ENCODE measurements around the gene ITIH1. TPM values are rescaled to one million over a fixed set of nuclear protein-coding genes. Genes with fewer than 3 reads are reported as not detected.

The ITIH1 gene
- total RNA-seq, 1 experiment from 2014 or later, result not detected

DNA sequence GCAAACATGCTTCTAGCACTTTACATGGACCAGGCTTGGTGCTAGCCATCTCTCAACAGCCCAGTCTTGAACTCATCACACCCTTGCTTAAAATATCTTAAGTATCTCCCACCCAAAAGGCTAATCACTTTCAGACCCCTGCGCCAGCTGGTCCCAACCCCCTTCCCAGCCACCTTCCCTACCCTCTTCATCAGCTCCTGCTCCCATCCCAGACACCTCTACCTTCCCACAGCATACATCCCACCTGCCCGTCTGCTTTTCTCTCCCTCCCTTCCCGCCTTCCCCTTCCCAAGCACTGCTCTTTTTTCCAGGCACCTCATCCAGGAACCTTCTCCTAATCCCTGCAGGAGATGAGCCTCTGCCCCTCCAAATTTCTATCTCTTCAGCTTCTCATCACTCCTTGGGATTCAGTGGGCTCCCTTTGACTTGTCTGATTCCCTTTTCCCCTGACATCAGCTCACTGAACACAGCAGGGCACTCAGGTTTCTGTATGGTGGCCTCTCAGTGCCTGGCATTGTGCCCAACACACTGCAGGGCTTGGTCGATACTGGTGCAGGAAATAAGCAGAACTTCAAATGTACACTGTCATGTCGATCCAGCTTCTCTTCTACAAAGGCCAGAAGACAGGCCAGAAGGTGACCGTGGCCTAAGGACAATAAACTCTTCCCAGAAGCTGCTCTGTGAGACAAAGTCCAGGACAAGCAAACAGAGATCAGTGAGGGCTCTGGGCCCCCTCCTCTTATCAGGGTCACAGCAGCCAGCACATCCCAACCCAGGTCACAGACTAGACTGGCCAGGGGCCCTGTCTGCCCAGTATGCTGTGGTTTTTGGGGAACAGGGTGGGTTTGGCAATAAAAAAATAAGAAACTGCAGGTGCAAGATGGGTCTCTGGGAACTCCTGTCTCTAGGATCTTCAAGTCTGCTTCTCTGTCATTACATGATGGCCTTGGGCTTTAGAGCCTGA, 2.2 kb upstream of the ITIH1 start:
- Mint-ChIP-seq H3K4me3 (no peak overlapping the region), H3K4me1 (peaks cover 0 to 6% of the 10 kb centered on the region in 2 experiments; a peak in 2 of 4 replicates)
- TF ChIP-seq, protein P1, sequence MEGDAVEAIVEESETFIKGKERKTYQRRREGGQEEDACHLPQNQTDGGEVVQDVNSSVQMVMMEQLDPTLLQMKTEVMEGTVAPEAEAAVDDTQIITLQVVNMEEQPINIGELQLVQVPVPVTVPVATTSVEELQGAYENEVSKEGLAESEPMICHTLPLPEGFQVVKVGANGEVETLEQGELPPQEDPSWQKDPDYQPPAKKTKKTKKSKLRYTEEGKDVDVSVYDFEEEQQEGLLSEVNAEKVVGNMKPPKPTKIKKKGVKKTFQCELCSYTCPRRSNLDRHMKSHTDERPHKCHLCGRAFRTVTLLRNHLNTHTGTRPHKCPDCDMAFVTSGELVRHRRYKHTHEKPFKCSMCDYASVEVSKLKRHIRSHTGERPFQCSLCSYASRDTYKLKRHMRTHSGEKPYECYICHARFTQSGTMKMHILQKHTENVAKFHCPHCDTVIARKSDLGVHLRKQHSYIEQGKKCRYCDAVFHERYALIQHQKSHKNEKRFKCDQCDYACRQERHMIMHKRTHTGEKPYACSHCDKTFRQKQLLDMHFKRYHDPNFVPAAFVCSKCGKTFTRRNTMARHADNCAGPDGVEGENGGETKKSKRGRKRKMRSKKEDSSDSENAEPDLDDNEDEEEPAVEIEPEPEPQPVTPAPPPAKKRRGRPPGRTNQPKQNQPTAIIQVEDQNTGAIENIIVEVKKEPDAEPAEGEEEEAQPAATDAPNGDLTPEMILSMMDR (conservative IDR thresholded peaks at IDR 0.05), result no peak

More for the DNA sequence above, 2.2 kb upstream of the ITIH1 start:
- no peak overlapping the region for H2BK15ac ChIP-seq (ENCODE audit: low read depth, low read length)
- H3K27ac ChIP-seq (ENCODE audit: insufficient read length, low read depth, low read length), result no peak overlapping the region
- H3K4ac ChIP-seq (ENCODE audit: low read depth, low read length), result no peak overlapping the region
- no peak overlapping the region for H3T11ph ChIP-seq (ENCODE audit: low read length)
- no peak overlapping the region for H3K23ac ChIP-seq (ENCODE audit: insufficient read length, low read depth, low read length)
- H3K36me3 Mint-ChIP-seq (ENCODE audit: insufficient read depth in 1 of 3, low read depth in 3 of 3), result no peaks in the 10 kb centered on the region
- H4K5ac ChIP-seq (ENCODE audit: insufficient read length, low read depth, low read length), result no peak overlapping the region
- H2BK20ac ChIP-seq (ENCODE audit: low read depth, low read length, poor library complexity, severe bottlenecking), result no peak overlapping the region
- no peak overlapping the region for H3K9ac ChIP-seq (ENCODE audit: extremely low read depth, insufficient read length, low read length)
- no peaks in the 10 kb centered on the region for H3K9me3 Mint-ChIP-seq
- peaks cover under 1% of the 10 kb centered on the region for H3K23me2 ChIP-seq (ENCODE audit: insufficient read length, low read depth, low read length, poor library complexity, severe bottlenecking)
- H3K27me3 Mint-ChIP-seq (ENCODE audit: low read depth), result peaks cover 11% of the 10 kb centered on the region
- no peaks in the 10 kb centered on the region for H3K79me1 ChIP-seq (ENCODE audit: insufficient read depth, low read depth, low read length, poor library complexity, severe bottlenecking)
- no peak overlapping the region for H2AFZ ChIP-seq (ENCODE audit: low read length)
- H2BK12ac ChIP-seq (ENCODE audit: insufficient read length, low read depth, low read length), result no peak overlapping the region
- no peak overlapping the region for H3K4me2 ChIP-seq (ENCODE audit: insufficient read depth, insufficient read length, low read length)
- no peaks in the 10 kb centered on the region for H3K9me3 ChIP-seq (ENCODE audit: control insufficient read depth, low read depth, low read length)
- H4K8ac ChIP-seq (replicated peaks; ENCODE audit: insufficient read length, low read depth, low read length), result no peak overlapping the region
- H3K79me2 ChIP-seq (ENCODE audit: insufficient read depth, low read length), result no peaks in the 10 kb centered on the region
- no peaks in the 10 kb centered on the region for H3K4me1 ChIP-seq (ENCODE audit: insufficient read depth, low read length)
- no peak overlapping the region for H3K56ac ChIP-seq (ENCODE audit: insufficient read length, low read depth, low read length)
- no peak overlapping the region for H2AK5ac ChIP-seq (ENCODE audit: insufficient read length, low read length)
- no peak overlapping the region for H2BK5ac ChIP-seq (ENCODE audit: insufficient read length, low read length)
- WGBS (ENCODE audit: extremely low coverage, insufficient read length, low lambda C conversion rate), result no CpG with 5 or more reads among the region's 6 CpGs
- no peak overlapping the region for H3K14ac ChIP-seq (ENCODE audit: insufficient read depth, low read length)
- H3K18ac ChIP-seq (ENCODE audit: insufficient read length, low read depth, low read length), result no peak overlapping the region
- no peaks in the 10 kb centered on the region for H3K27me3 ChIP-seq (ENCODE audit: insufficient read depth, low read length)
- H4K91ac ChIP-seq (ENCODE audit: insufficient read length, low read depth, low read length), result no peak overlapping the region
- H3K27ac Mint-ChIP-seq, result no peak overlapping the region
- H4K20me1 ChIP-seq (ENCODE audit: control insufficient read depth, insufficient read depth, insufficient read length), result no peaks in the 10 kb centered on the region
- DNase-seq, result no peak
- H2BK120ac ChIP-seq (ENCODE audit: low read depth, low read length, poor library complexity, severe bottlenecking), result no peak overlapping the region
